Activated CD4-positive, alpha-beta T cell treated with anti-CD3 and anti-CD28 coated beads, Interleukin-2, amount 50 U/mL, for 1 hour (primary cell): ENCODE results near the gene NHERF1.

Experiments
- DNase-seq: peaks from one replicate; pipeline ENCODE4 v3.0.0-alpha.2; 2020

Gene NHERF1

GRCh38 chr17:74815067-74815466, 66.6 kb downstream of the NHERF1 start:
- DNase-seq: no peak

GRCh38 chr17:74815550-74816370, 67.3 kb downstream of the NHERF1 start:
- no peak for DNase-seq

- no peak for DNase-seq
These were observed 68.6 kb downstream of the NHERF1 start for GRCh38 chr17:74816905-74817620.

GRCh38 chr17:74818291-74818938, 70.0 kb downstream of the NHERF1 start:
- no peak for DNase-seq
